ENCODE results near the gene SLC25A23. TPM values are rescaled to one million over a fixed set of nuclear protein-coding genes. Genes with fewer than 3 reads are reported as not detected.

Gene SLC25A23
- total and polyA plus RNA-seq, 2 of the 4 experiments (the other 2 are of a cell fraction) = 7.0 to 7.6 TPM

DNA sequence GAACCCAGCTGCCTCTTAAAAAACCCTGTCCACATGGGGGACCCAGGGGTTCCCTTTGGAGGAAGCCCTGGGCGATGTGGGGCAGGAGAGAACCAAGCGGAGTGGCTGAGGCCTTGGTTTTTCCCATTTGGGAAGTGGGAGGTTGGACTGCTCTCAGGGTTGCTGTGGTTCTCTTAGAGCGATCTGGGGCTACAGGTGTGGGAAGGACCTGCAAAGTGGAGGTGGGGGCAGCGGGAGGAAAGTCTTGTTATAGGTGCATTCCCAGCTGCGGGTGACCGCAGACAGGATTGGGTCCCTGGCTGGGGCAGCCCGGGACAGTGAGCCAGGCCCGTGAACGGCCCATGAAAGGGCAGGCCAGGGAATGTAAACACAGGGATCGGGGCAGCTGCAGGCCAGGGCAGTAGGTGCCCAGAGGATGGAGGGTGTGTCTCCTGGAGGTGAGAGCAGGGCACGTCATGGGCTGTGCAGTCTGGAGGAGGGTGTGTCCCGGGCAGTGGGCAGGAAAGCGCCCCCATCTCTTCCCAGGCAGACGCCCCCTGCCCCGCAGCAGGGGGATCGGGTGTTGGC, 814 bp downstream of the SLC25A23 start:
- intact Hi-C loops (cut with micrococcal nuclease) = loop anchor here (10.0 kb wide), 1 partner anchor 664 kb away; the partner anchor contains the start of gene DUS3L

More for the DNA sequence above, 814 bp downstream of the SLC25A23 start:
- no peak overlapping the region for H4K5ac ChIP-seq (ENCODE audit: low read depth, low read length)
- H3K4me1 ChIP-seq (ENCODE audit: control insufficient read depth, insufficient read depth, low read length) = peaks cover 3% of the 10 kb centered on the region; the same call in 1 of the 2 replicates
- no peak overlapping the region for H2BK15ac ChIP-seq (ENCODE audit: low read depth, low read length)
- peak overlapping the region; percentile 58 for H3K4me3 ChIP-seq (ENCODE audit: insufficient read depth, low read depth, low read length)
- peak overlapping the region; percentile 52 for H2AK9ac ChIP-seq (replicated peaks; ENCODE audit: low read depth, low read length, poor library complexity)
- H3K27me3 ChIP-seq (ENCODE audit: control insufficient read depth, insufficient read depth, low read length) = peaks cover 3% of the 10 kb centered on the region
- H4K91ac ChIP-seq (ENCODE audit: insufficient read depth, low read depth, low read length) = no peak overlapping the region
- no peak overlapping the region for H3K56ac ChIP-seq (ENCODE audit: extremely low read depth, insufficient read depth, low read length)
- no peak overlapping the region for H3K4ac ChIP-seq (ENCODE audit: low read depth, low read length)
- H3K9me3 ChIP-seq (ENCODE audit: control insufficient read depth, insufficient read depth, low read length) = peaks cover 9% of the 10 kb centered on the region; the same call in 1 of the 2 replicates
- ATAC-seq (ENCODE audit: low read depth) = no peak
- no peak overlapping the region for H3K14ac ChIP-seq (replicated peaks; ENCODE audit: low read depth, low read length)
- H3K9ac ChIP-seq (ENCODE audit: low read depth, low read length) = peak overlapping the region; percentile 27
- no peak overlapping the region for H2BK120ac ChIP-seq (ENCODE audit: low read depth, low read length)
- dilution Hi-C loops (cut with HindIII; ENCODE audit: low sequenced_read_pairs, unreplicated experiment) = no loop called here
- H2AFZ ChIP-seq (replicated peaks; ENCODE audit: low read length, poor library complexity) = peak overlapping the region; percentile 90
- DNase-seq = no peak
- no peak overlapping the region for H3K18ac ChIP-seq (ENCODE audit: low read depth, low read length)
- no peak overlapping the region for H2AK5ac ChIP-seq (ENCODE audit: low read depth, low read length)
- H3K79me1 ChIP-seq (ENCODE audit: low read depth in 1 of 2, low read length in 2 of 2) = peaks cover 0 to 3% of the 10 kb centered on the region in 2 experiments; a peak in 1 of 4 replicates
- no peak overlapping the region for H3K23ac ChIP-seq (ENCODE audit: low read depth, low read length)
- no peak overlapping the region for H2BK5ac ChIP-seq (ENCODE audit: low read depth, low read length, poor library complexity, severe bottlenecking)
- no peaks in the 10 kb centered on the region for H4K20me1 ChIP-seq (ENCODE audit: insufficient read depth, low read length)
- no peak overlapping the region for H4K8ac ChIP-seq (ENCODE audit: low read depth in 2 of 2, low read length in 2 of 2)
- H3K27ac ChIP-seq (ENCODE audit: insufficient read depth, low read length) = no peak overlapping the region
- H3K9me1 ChIP-seq (ENCODE audit: insufficient read depth, low read length) = no peaks in the 10 kb centered on the region; the same call in 1 of the 2 replicates
- H3K4me2 ChIP-seq (ENCODE audit: low read depth, low read length) = peak overlapping the region; percentile 66
- CTCF ChIA-PET = interaction anchor here (0.6 kb wide), 1 partner anchor 170 kb away, joined by 4 read pairs; no protein-coding TSS in a partner anchor
- POLR2A ChIA-PET (ENCODE audit: unreplicated experiment) = no interaction called here
- no peak overlapping the region for H2BK20ac ChIP-seq (ENCODE audit: low read depth, low read length)
- TF ChIP-seq FOS (IDR thresholded peaks at IDR 0.05; ENCODE audit: low read depth, low read length) (no peak), RAD21 (IDR thresholded peaks at IDR 0.05; ENCODE audit: low read length) (no peak), CHD1 (IDR thresholded peaks at IDR 0.05; ENCODE audit: low read depth, low read length) (no peak), NFE2L2 (IDR thresholded peaks at IDR 0.05; ENCODE audit: low read depth, low read length) (no peak), RFX5 (IDR thresholded peaks at IDR 0.05; ENCODE audit: low read depth, low read length) (no peak), MXI1 (IDR thresholded peaks at IDR 0.05; ENCODE audit: borderline replicate concordance, low read depth, low read length) (no peak), RCOR1 (IDR thresholded peaks at IDR 0.05; ENCODE audit: insufficient replicate concordance, low read length) (no peak), POLR2A (IDR thresholded peaks at IDR 0.05; ENCODE audit: low read depth, low read length) (no peak)
- TF ChIP-seq, protein P1, sequence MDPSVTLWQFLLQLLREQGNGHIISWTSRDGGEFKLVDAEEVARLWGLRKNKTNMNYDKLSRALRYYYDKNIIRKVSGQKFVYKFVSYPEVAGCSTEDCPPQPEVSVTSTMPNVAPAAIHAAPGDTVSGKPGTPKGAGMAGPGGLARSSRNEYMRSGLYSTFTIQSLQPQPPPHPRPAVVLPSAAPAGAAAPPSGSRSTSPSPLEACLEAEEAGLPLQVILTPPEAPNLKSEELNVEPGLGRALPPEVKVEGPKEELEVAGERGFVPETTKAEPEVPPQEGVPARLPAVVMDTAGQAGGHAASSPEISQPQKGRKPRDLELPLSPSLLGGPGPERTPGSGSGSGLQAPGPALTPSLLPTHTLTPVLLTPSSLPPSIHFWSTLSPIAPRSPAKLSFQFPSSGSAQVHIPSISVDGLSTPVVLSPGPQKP (IDR thresholded peaks at IDR 0.05; ENCODE audit: borderline replicate concordance, low read depth, low read length) = no peak
- 20% methylated on average over 5 of the region's 16 CpGs; no CpG with 5 or more reads in 1 of the 2 experiments for WGBS, 2 experiments (ENCODE audit: extremely low coverage in 2 of 2, insufficient read length in 1 of 2)
- BruUV-seq (replicated peaks) = no TSS peak
- in situ Hi-C loops (cut with MboI; ENCODE audit: low sequenced_read_pairs) = no loop called here
- peaks cover 9% of the 10 kb centered on the region for H3K36me3 ChIP-seq (ENCODE audit: control insufficient read depth, insufficient read depth, low read length)
